ENCODE measurements around the gene PDIA5. TPM values are rescaled to one million over a fixed set of nuclear protein-coding genes. Genes with fewer than 3 reads are reported as not detected.

Gene PDIA5
- total RNA-seq, 1 donor from 2014 or later: 6.0 TPM

DNA sequence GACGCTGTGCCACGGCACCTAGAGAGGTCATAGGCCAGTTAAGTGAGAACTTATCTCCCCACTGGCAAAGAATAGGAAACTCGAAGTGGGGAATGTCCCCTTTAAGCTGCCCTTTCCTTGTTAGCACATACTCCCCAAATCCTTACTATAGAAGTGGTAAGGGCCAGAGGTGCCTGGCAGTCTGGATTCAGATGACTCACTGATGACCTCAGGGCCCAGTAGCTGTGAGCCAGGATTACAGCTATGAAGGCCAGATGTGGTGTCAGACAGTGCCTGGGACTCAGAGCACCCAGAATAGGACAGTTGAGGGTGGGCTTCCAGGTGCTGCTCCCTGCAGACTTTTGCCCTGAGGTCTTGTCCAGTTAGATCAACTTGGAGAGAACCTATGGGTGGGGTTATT lies 37.7 kb downstream of the PDIA5 start:
- DNase-seq: no peak
- no peak overlapping the region for H3K4me3 ChIP-seq
- intact Hi-C loops (cut with micrococcal nuclease): no loop called here
- H3K27ac ChIP-seq (replicated peaks): no peak overlapping the region
- H3K4me1 ChIP-seq: peaks cover 7% of the 10 kb centered on the region
- H3K36me3 ChIP-seq: peaks cover 71% of the 10 kb centered on the region
- TF ChIP-seq, protein P1, sequence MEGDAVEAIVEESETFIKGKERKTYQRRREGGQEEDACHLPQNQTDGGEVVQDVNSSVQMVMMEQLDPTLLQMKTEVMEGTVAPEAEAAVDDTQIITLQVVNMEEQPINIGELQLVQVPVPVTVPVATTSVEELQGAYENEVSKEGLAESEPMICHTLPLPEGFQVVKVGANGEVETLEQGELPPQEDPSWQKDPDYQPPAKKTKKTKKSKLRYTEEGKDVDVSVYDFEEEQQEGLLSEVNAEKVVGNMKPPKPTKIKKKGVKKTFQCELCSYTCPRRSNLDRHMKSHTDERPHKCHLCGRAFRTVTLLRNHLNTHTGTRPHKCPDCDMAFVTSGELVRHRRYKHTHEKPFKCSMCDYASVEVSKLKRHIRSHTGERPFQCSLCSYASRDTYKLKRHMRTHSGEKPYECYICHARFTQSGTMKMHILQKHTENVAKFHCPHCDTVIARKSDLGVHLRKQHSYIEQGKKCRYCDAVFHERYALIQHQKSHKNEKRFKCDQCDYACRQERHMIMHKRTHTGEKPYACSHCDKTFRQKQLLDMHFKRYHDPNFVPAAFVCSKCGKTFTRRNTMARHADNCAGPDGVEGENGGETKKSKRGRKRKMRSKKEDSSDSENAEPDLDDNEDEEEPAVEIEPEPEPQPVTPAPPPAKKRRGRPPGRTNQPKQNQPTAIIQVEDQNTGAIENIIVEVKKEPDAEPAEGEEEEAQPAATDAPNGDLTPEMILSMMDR (IDR thresholded peaks at IDR 0.05; ENCODE audit: borderline replicate concordance): no peak
- no peaks in the 10 kb centered on the region for H3K27me3 ChIP-seq (ENCODE audit: low read depth)
- no peaks in the 10 kb centered on the region for H3K9me3 ChIP-seq (replicated peaks)

DNA sequence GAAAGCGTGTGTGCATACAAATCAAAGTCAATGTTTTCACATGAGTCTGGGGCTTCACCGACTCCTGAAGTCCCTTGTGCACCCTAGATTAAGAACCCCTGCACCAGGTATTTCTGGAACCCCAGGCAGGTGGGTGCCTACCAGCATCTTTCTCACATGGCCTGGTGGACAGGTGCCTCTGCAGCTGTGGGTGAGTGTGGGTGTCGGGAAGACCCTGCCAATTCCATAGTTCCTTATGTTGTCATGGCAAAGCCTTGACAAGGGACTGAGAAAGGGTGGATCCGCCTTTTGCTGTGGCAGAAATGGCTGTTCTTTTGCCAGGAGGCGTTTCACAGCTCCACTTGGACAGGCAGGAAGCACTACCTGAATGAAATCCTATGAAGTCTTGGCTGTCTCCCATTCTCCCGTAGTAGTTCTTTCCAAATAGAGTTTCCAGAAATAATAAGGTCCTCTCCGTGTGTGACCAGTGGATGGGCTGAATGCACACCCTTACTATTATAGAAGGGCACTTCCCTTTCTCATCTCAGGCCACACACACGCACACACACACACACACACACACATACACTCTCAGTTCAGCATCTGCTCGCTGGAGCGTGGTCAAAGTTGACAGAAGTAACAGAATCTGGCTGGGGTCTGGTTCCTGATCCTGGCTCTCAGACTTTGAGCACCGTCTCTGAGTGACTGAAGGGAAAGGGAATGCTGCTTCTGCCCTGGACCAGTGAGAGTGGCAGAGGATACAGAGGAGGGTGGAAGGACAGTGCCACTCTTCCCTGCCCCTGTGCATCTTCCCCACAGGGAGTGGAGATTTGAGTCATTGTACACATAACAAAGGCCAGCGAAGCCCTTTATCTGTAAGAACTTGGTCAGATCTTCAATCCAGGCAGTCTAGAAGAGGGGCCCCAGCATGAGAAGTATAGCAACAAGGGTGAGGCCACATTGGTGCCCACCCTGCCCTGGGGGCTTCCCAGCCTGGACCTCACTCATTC lies 38.7 kb downstream of the PDIA5 start:
- Histone ChIP-seq H3K36me3 (peaks cover 79% of the 10 kb centered on the region), H3K27ac (replicated peaks) (no peak overlapping the region), H3K4me3 (no peak overlapping the region), H3K27me3 (ENCODE audit: low read depth) (no peaks in the 10 kb centered on the region), H3K9me3 (replicated peaks) (no peaks in the 10 kb centered on the region), H3K4me1 (peaks cover 6% of the 10 kb centered on the region)
- intact Hi-C loops (cut with micrococcal nuclease): no loop called here
- TF ChIP-seq, protein P1 (IDR thresholded peaks at IDR 0.05; ENCODE audit: borderline replicate concordance): no peak
- DNase-seq: no peak

DNA sequence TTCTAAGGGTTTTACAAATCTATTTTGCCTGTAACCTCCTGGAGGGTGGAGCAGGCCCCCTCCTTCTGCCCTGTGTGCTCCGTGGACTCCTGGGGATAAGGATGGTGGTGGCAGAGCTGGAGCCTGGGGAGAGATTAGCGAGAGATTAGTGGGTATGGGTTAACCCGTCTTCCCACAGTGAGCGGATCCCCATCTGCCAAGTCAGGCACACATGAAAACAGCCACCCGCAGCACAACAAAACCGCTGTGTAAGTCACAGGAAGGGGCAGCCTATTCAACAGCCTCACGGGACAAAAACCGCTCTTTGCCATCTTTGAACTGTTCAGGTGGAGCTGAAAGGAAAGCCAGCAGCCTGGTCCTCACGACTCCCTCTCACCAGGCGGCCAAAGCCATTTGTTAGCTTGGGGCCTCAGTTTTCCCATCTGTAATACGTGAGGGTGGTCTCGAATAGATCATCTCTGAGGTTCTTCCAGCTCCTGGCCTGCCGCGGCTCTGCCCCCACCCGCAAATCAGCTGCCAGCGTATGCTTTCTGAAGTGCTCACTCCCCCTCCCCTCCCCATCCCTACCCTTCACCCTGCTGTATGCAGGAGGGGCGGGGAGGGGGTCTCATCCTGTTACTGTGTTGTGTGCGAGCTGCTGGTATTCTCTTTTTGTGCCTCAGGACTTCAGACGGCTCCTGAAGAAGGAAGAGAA lies 43.6 kb downstream of the PDIA5 start:
- intact Hi-C loops (cut with micrococcal nuclease): no loop called here
- peaks cover 63% of the 10 kb centered on the region for H3K36me3 ChIP-seq
- peaks cover 14% of the 10 kb centered on the region for H3K4me1 ChIP-seq
- H3K27ac ChIP-seq (replicated peaks): no peak overlapping the region
- no peak for DNase-seq
- no peaks in the 10 kb centered on the region for H3K27me3 ChIP-seq (ENCODE audit: low read depth)
- H3K9me3 ChIP-seq (replicated peaks): no peaks in the 10 kb centered on the region
- TF ChIP-seq, protein P1 (IDR thresholded peaks at IDR 0.05; ENCODE audit: borderline replicate concordance): no peak
- no peak overlapping the region for H3K4me3 ChIP-seq

DNA sequence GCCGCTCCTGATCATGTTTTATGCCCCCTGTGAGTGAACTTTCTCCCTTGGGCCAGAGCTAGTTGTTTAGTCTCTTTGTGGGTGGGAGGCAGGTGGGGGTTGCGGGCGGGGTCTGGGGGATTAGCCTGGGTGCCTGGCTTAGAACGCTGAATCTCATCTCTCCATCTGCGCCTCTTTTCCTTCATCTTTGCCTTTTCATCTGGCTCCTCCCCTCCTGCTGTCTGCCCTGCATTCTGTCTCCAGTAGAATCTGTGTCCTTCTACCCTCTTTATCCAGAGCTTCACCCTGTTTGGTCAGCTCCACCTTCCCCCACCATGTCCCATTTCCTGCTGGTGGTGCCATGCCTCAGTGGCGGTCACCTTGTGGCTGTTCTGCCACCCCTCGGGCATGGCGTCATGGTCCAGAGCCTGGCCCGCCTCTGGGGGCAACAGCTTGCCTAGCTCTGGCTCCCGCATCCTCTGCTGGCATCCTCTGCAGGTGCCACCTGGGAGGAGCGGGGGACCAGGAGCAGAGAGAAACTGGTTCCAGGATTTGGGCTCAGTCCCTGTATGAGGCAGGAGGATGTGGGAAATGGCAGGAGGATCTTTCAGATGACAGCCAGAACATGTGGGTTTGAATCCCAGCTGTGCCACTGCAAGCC lies 44.3 kb downstream of the PDIA5 start:
- H3K4me1 ChIP-seq: peaks cover 14% of the 10 kb centered on the region
- no peak overlapping the region for H3K4me3 ChIP-seq
- no peaks in the 10 kb centered on the region for H3K27me3 ChIP-seq (ENCODE audit: low read depth)
- TF ChIP-seq, protein P1 (IDR thresholded peaks at IDR 0.05; ENCODE audit: borderline replicate concordance): no peak
- intact Hi-C loops (cut with micrococcal nuclease): no loop called here
- H3K9me3 ChIP-seq (replicated peaks): no peaks in the 10 kb centered on the region
- H3K36me3 ChIP-seq: peaks cover 60% of the 10 kb centered on the region
- no peak for DNase-seq
- no peak overlapping the region for H3K27ac ChIP-seq (replicated peaks)

DNA sequence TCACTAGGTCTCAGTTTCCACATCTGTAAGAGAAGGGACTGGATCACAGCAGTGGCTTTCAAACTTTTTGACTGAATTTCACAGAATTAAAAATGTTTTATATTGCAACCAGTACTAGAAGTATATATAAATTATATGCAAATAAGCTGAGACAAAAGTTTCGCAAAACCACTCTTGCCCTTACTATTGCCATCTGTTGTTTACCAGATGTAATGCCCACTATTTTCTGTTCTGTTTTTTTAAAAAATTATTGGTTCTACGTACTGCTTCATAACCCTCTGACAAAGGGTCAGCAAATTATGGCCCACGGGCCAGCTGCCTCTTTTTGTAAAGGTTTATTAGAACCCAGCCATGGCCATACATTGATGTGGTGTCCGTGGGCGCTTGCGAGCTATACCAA lies 44.8 kb downstream of the PDIA5 start:
- Histone ChIP-seq H3K27me3 (ENCODE audit: low read depth) (no peaks in the 10 kb centered on the region), H3K9me3 (replicated peaks) (no peaks in the 10 kb centered on the region), H3K27ac (replicated peaks) (no peak overlapping the region), H3K4me3 (no peak overlapping the region), H3K4me1 (peaks cover 14% of the 10 kb centered on the region), H3K36me3 (peaks cover 59% of the 10 kb centered on the region)
- intact Hi-C loops (cut with micrococcal nuclease): no loop called here
- no peak for DNase-seq
- TF ChIP-seq, protein P1 (IDR thresholded peaks at IDR 0.05; ENCODE audit: borderline replicate concordance): no peak
